Head of caudate nucleus (tissue), 42 donors: ENCODE data around the gene SOX13.
A peak's percentile ranks its signal among the peaks of the same experiment; 100 is the strongest.

Experiments used
- DNase-seq, 42 donors: peaks; one replicate each; pipeline versions ENCODE4 v3.0.0 to v3.0.0-alpha.2; 2020 to 2021; ENCODE audit warnings: mixed read lengths in 7 of 42
- intact Hi-C: fragments of 100-400 bp; cut with DNase I; formaldehyde crosslinking; loops from one replicate; pipeline ENCODE4 v1.15.0; 2022

Gene SOX13

DNA sequence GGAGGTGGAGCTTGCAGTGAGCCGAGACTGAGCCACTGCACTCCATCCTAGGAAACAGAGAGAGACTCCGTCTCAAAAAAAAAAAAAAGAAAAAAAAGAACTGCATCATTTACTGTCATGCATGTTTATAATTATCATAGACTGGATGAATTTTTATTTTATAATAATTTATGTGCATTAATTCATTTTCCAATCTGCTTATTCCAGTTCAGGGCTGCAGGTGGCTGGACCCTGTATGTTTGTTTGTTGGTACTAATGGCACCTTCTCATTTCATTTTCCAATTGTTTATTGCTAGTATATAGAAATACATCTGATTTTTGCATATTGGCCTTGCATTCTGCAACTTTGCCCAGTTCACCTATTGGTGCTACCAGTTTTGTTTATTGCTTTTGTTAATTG, 19.0 kb upstream of the SOX13 start:
- DNase-seq, result no peak
- intact Hi-C loops, result no loop called here

DNA sequence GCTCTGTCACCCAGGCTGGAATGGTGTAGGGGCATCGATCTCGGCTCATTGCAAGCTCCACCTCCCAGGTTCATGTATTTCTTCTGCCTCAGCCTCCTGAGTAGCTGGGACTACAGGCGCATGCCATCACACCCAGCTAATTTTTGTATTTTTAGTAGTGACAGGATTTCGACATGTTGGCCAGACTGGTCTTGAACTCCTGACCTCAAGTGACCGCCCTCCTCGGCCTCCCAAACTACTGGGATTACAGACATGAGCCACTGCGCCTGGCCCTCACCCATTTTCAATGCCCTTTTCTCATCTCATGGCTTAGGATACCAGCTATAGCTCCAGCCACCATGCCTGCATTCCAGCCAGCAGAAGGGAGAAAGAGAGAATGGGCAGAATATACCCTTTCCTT, 12.9 kb upstream of the SOX13 start:
- intact Hi-C loops, result no loop called here

DNA sequence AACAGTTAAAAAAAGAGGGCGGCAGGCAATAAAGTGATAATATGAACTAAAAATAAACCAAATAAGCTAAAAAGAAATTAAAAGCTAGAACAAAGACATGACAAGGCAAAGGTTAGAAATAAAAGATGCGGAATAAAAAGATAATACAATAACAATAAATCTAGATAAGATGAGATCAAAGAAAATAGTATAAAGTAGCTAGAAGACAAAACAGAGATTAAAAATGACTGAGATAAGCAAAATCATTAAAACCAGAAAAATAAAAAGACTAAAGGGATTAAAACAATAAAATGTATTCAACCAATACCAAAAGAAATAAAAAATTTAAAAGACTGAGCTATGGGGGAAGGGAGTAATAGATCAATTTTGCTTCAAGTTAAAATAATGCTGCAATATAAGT, 10.8 kb upstream of the SOX13 start:
- no peak for DNase-seq
- intact Hi-C loops, result no loop called here

More for the DNA sequence above, 12.9 kb upstream of the SOX13 start:
- DNase-seq, result no peak

DNA sequence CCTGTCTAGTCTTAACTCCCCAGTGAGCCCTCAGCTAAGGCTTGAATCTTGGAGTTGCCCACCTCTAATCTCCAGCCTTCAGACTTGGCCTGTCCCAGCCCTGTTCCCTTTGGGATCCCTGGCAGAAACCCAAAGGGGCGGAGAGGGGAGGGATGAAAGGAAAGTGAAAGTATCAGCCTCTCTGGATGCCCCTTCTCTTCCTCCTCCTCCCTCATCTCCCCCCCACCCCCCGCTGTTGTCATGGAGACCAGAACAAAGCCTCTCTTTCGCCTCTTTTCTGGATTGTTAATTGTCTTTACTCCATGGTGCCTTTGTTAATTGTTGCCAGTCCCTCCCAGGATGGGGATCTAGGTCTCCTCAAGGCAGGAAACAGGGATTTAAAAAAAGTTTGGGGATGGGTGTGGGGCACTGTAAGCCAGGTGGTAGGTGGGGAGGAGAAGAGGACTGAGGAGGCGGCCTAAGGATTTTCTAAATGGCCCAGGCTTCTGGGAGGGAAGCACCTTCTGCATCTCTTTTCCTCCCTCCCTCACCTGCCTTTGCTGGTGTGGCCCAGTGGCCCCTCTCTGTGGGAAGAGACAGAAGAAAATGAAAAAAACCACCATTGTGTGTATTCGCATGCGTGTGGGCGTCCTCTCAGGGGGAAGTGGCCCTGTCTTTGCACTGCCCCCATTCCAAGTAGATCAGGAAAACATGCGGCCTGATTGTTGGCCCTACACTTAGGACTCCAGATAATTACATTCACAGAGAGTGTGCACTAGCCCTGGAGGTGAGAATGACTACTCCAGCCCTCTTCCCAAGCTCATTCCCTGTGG, 7.5 kb upstream of the SOX13 start:
- DNase-seq, result peak in 40 of 42 donors; percentile 53 to 93 (median 77)
- intact Hi-C loops, result no loop called here

- intact Hi-C loops, result no loop called here
- DNase-seq, result no peak
Measured at GRCh38 chr1:204065986-204066300, 7.0 kb upstream of the SOX13 start.

GRCh38 chr1:204067935-204068334, 5.0 kb upstream of the SOX13 start:
- intact Hi-C loops, result no loop called here
- no peak for DNase-seq

- DNase-seq, result no peak
- intact Hi-C loops, result loop anchor here (5.0 kb wide), 1 partner anchor 57 kb away; no protein-coding TSS in a partner anchor
Measured at GRCh38 chr1:204069887-204070286, 3.0 kb upstream of the SOX13 start.

DNA sequence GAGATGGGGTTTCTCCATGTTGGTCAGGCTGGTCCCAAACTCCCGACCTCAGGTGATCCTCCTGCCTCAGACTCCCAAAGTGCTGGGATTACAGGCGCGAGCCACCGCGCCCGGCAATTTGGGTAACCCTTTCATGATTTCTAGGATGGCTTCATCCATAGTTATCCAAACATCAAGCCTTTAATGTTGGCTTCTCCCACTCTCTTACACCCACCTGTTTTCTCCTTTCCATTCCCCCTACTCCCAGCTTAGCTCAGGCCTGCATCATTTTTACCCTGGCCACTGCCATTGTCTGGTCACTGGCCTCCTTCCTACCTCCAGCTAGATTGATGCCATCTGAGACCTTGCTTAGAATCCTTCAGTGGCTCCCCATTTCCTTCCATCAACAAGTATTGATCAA, 2.0 kb upstream of the SOX13 start:
- intact Hi-C loops, result loop anchor here (5.0 kb wide), 1 partner anchor 56 kb away; no protein-coding TSS in a partner anchor
- no peak for DNase-seq

DNA sequence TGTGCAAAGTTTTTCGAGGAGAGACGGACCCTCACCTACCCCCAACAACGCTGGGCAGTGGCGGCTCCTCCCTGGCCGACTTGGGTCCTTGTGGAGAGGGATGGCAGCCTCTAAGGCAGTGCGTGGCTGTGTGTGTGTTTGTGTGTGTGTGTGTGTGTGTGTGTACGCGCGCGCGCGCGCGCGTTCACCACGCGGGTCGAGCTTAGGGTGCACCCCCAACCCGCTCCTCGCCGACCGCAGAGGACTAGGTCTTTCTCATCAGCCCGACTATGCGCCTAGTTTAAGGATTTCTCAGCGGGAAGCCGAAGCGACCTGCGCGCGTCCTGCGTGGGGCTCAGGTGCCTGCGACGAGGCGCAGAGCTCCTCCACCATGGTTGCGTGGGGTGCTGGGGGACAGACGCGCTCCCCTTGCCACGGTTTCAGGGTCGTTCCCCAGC, 940 bp downstream of the SOX13 start:
- DNase-seq, result peak in 27 of 42 donors; percentile 15 to 61 (median 36)
- intact Hi-C loops, result loop anchor here (2.0 to 5.0 kb wide), 2 partner anchors 53 to 77 kb away; no protein-coding TSS in a partner anchor

DNA sequence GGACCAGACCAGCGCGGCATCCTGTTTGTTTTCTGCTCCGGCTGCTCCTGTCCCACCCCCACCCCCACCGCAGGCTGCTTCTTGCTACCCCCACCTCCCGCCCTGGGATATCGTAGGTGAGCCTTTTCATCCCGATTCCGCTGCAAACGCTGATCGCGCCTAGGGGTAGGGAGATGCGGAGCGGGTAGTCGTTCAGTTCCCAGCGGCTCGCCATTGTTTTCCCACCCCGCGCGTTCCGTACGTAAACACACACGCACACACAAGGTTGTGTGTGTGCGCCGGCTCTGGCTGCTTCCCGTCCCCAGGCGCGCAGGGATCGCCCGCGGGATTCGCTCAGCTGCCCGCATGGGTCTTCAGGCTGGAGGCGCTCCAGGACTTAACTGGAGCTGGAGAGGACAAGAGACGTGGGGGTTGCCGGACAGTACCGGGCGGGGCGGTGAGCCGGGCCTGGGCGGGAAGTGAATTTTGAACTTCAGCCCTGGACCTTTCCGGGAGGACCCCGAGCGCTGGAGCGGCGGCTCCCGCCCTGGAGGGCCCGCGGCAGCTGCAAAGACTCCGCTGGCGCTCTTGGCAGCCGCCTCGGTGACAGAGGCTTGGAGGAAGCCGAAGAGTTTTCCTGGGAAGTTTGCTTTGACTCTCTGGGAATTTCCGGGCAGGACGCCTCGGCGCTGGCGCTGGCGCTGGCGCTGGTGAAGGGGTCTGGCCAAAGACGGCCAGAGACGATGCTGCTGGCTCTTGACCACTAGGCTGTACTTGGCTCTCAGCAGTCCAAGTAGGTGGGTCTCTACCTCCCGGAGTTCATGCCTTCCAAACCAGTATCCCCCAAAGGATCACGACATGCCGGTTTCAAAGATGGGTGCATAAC, 1.6 kb downstream of the SOX13 start:
- DNase-seq, result peak in 41 of 42 donors; percentile 30 to 76 (median 58)
- intact Hi-C loops, result loop anchor here (5.0 kb wide), 1 partner anchor 53 kb away; no protein-coding TSS in a partner anchor

DNA sequence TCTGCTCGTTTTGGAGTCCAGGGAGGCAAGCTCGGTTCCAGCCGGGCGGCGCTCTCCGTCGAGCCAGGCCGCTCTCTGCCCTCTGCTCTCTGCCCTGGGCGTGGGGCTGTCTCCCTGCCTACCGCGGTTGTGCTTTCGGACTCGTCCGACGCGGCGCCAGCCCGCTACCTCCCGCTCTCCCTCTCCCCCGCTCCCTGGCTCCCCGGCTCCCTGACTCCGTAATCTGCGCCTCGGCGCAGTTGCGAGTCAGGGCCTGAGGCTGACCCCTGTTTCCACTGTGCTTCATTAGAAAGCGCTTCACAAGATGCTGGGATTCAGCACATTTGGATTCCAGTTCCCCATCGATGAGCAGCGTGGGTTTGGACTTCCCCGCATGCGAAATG, 2.2 kb downstream of the SOX13 start:
- intact Hi-C loops, result no loop called here
- DNase-seq, result peak in 5 of 42 donors; percentile 24 to 60 (median 35)

- DNase-seq, result no peak
- intact Hi-C loops, result no loop called here
Measured at GRCh38 chr1:204075890-204076846, 3.3 kb downstream of the SOX13 start.

GRCh38 chr1:204076891-204077290, 4.0 kb downstream of the SOX13 start:
- intact Hi-C loops, result no loop called here
- no peak for DNase-seq

GRCh38 chr1:204077979-204078696, 5.2 kb downstream of the SOX13 start:
- intact Hi-C loops, result no loop called here

DNA sequence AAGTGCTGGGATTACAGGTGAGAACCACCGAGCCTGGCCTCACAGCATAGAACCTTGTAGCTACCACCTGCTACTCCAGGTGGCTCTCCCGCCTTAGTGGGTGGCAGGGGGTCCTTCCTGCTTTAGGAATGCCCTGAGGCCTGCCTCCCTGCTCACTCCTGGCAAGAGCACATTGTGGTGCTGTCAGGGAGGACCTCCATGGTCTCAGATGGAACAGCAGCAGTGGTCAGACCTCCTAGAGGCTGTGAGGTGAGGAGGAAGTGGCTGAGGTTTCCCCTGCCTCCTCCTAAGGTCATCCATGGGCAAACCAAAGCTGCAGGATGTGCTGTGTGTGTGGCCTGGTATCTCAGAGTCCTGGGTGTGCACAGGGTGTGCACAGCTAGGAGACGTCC, 6.7 kb downstream of the SOX13 start:
- intact Hi-C loops, result no loop called here
- DNase-seq, result no peak

More at GRCh38 chr1:204077979-204078696, 5.2 kb downstream of the SOX13 start:
- peak in 24 of 42 donors; percentile 9 to 67 (median 40) for DNase-seq

DNA sequence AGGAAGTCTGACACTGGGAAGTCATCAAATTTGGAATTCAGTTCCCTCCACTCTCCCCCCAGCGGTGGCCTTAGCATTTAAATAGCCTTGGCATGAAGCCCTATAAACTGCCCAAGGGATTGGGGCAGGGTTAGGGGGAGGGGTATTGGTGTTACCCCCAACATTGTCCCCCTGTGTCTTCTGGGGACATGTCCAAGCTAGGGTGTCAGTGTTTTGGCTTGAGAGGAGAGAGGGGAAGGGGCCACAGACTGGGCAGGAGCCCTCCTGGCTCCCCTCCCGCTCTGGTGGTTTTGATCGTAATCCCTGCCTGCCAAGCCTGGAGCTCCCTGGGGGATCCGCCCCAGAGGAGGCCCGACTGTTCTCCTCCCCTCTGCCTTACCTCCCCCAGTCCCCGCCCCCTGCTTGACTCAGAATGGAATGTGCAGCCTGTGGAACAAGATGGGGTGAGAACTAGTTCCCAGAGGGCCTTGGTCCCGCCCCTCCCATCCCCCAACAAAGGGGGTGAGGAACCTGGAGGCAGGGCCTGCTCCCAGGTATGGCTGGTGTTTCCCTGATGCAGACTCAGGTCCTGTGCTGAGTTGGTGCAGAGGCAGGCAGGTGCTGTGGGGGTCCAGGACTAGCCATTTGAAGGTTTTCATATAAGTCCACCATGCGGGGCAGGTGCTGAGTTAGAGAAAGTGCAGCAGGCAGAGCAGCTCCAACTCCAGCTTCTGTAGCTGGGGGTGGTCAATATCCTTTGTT, 7.4 kb downstream of the SOX13 start:
- intact Hi-C loops, result no loop called here
- DNase-seq, result peak in 39 of 42 donors; percentile 18 to 83 (median 55)

GRCh38 chr1:204081164-204081790, 8.4 kb downstream of the SOX13 start:
- intact Hi-C loops, result no loop called here
- DNase-seq, result no peak
